ENCODE measurements around the gene GHRL. TPM values are rescaled to one million over a fixed set of nuclear protein-coding genes. Genes with fewer than 3 reads are reported as not detected.

GHRL gene
- total RNA-seq, 1 experiment from 2014 or later, result not detected

DNA sequence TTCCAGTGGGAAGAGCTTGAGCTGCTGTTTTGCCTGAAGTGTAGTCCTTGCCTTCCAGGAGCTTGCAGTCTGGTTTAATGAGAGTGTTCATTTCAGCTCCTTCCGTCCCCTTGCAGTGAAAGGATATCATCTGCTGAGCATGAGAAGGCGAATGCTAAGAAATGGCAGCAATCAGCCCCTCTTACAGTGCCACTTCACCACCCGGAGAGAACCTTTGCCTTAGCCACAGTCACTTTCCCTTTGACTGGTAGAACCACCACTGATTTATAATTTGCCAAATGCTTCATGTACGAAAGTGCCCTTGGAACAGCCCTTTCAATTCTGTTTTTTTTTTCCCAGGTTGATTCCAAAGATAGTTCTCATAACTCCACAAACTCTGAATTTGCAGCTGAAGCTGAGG lies 32.9 kb downstream of the GHRL start:
- Histone ChIP-seq H3K9me3 (ENCODE audit: control insufficient read depth in 1 of 2, insufficient read depth in 1 of 2, low read depth in 1 of 2, low read length in 2 of 2) (no peaks in the 10 kb centered on the region), H3K9ac (ENCODE audit: low read length) (no peak overlapping the region), H3K79me2 (ENCODE audit: insufficient read depth, low read length) (peaks cover 83% of the 10 kb centered on the region), H3K27me3 (ENCODE audit: insufficient read depth, low read length) (no peaks in the 10 kb centered on the region), H3K4me1 (ENCODE audit: control insufficient read depth in 1 of 2, insufficient read depth in 2 of 2, low read length in 2 of 2) (peaks cover 7 to 9% of the 10 kb centered on the region in 2 experiments), H2AFZ (ENCODE audit: low read depth, low read length, poor library complexity, severe bottlenecking) (no peak overlapping the region), H3K4me2 (ENCODE audit: low read length) (no peak overlapping the region), H3K27ac (ENCODE audit: low read depth, low read length) (no peak overlapping the region), H3K36me3 (ENCODE audit: control insufficient read depth in 1 of 2, insufficient read depth in 2 of 2, low read length in 2 of 2) (peaks cover 18 to 32% of the 10 kb centered on the region in 2 experiments; a peak in 3 of 4 replicates), H3K9me2 (ENCODE audit: insufficient read depth) (no peaks in the 10 kb centered on the region), H4K20me1 (ENCODE audit: insufficient read depth) (peaks cover 7% of the 10 kb centered on the region; the same call in 1 of the 2 replicates), H3K4me3 (replicated peaks in 1 of 2; ENCODE audit: low read depth in 1 of 2, low read length in 2 of 2) (no peak overlapping the region)
- CTCF ChIA-PET, result no interaction called here
- TF ChIP-seq ZNF274 (IDR thresholded peaks at IDR 0.05; ENCODE audit: low read depth, low read length) (no peak), EGR1 (IDR thresholded peaks at IDR 0.05; ENCODE audit: low read depth) (no peak), FOSL1 (IDR thresholded peaks at IDR 0.05; ENCODE audit: low read depth) (no peak), CEBPB (IDR thresholded peaks at IDR 0.05; ENCODE audit: low read depth) (no peak), POLR2AphosphoS5 (IDR thresholded peaks at IDR 0.05; ENCODE audit: low read depth, low read length) (no peak), SIN3A (IDR thresholded peaks at IDR 0.05; ENCODE audit: low read depth) (no peak), SRF (IDR thresholded peaks at IDR 0.05; ENCODE audit: low read depth) (no peak), RAD21 (IDR thresholded peaks at IDR 0.05; ENCODE audit: low read depth) (no peak)
- TF ChIP-seq, protein P1, sequence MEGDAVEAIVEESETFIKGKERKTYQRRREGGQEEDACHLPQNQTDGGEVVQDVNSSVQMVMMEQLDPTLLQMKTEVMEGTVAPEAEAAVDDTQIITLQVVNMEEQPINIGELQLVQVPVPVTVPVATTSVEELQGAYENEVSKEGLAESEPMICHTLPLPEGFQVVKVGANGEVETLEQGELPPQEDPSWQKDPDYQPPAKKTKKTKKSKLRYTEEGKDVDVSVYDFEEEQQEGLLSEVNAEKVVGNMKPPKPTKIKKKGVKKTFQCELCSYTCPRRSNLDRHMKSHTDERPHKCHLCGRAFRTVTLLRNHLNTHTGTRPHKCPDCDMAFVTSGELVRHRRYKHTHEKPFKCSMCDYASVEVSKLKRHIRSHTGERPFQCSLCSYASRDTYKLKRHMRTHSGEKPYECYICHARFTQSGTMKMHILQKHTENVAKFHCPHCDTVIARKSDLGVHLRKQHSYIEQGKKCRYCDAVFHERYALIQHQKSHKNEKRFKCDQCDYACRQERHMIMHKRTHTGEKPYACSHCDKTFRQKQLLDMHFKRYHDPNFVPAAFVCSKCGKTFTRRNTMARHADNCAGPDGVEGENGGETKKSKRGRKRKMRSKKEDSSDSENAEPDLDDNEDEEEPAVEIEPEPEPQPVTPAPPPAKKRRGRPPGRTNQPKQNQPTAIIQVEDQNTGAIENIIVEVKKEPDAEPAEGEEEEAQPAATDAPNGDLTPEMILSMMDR (IDR thresholded peaks at IDR 0.05 in 2 of 3, conservative IDR thresholded peaks at IDR 0.05 in 1 of 3; ENCODE audit: borderline replicate concordance in 1 of 3, insufficient read depth in 1 of 3, low read depth in 2 of 3, low read length in 2 of 3), result no peak
- TF ChIP-seq, protein P2, sequence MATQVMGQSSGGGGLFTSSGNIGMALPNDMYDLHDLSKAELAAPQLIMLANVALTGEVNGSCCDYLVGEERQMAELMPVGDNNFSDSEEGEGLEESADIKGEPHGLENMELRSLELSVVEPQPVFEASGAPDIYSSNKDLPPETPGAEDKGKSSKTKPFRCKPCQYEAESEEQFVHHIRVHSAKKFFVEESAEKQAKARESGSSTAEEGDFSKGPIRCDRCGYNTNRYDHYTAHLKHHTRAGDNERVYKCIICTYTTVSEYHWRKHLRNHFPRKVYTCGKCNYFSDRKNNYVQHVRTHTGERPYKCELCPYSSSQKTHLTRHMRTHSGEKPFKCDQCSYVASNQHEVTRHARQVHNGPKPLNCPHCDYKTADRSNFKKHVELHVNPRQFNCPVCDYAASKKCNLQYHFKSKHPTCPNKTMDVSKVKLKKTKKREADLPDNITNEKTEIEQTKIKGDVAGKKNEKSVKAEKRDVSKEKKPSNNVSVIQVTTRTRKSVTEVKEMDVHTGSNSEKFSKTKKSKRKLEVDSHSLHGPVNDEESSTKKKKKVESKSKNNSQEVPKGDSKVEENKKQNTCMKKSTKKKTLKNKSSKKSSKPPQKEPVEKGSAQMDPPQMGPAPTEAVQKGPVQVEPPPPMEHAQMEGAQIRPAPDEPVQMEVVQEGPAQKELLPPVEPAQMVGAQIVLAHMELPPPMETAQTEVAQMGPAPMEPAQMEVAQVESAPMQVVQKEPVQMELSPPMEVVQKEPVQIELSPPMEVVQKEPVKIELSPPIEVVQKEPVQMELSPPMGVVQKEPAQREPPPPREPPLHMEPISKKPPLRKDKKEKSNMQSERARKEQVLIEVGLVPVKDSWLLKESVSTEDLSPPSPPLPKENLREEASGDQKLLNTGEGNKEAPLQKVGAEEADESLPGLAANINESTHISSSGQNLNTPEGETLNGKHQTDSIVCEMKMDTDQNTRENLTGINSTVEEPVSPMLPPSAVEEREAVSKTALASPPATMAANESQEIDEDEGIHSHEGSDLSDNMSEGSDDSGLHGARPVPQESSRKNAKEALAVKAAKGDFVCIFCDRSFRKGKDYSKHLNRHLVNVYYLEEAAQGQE (IDR thresholded peaks at IDR 0.05; ENCODE audit: low read depth), result no peak
- TF ChIP-seq, protein P3, sequence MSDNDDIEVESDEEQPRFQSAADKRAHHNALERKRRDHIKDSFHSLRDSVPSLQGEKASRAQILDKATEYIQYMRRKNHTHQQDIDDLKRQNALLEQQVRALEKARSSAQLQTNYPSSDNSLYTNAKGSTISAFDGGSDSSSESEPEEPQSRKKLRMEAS (IDR thresholded peaks at IDR 0.05), result no peak
- TF ChIP-seq, protein P4, sequence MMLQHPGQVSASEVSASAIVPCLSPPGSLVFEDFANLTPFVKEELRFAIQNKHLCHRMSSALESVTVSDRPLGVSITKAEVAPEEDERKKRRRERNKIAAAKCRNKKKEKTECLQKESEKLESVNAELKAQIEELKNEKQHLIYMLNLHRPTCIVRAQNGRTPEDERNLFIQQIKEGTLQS (IDR thresholded peaks at IDR 0.05), result no peak
- intact Hi-C loops (cut with micrococcal nuclease), result no loop called here
- no TSS peak for BruUV-seq (replicated peaks)
- DNase-seq (ENCODE audit: low read depth, low spot score) (no peak), ATAC-seq (no peak)
- RAD21 ChIA-PET (ENCODE audit: low non-redundant PET in 1 of 2, low total read pairs in 2 of 2, uncharacterized antibody in 2 of 2, unreplicated experiment in 2 of 2), result no interaction called here
- POLR2A ChIA-PET, result no interaction called here

Data from HCT116 (cell line).